K562 (cell line): ENCODE measurements around the gene LOXL3. TPM values are rescaled to one million over a fixed set of nuclear protein-coding genes. Genes with fewer than 3 reads are reported as not detected.

Experiments used
- ADNP ChIP-seq: fragments of 200-800 bp; sonication (Bioruptor generic); IDR thresholded peaks from 2 replicates; pipeline ENCODE4 v1.6.1; 2016; ENCODE audit warnings: missing genetic modification characterization, missing compliant biosample characterization
- KAT7 ChIP-seq: sonication (generic); formaldehyde crosslinking; IDR thresholded peaks from 2 replicates; pipeline ENCODE4 v1.8.0; 2022; ENCODE audit warnings: missing genetic modification reagents, mild to moderate bottlenecking, borderline replicate concordance
- KAT8 ChIP-seq: fragments of 450-650 bp; IDR thresholded peaks from 2 replicates; pipeline ENCODE4 v1.6.1; 2016; ENCODE audit warnings: low read depth, mild to moderate bottlenecking
- MAFK ChIP-seq: IDR thresholded peaks from 2 replicates; pipeline ENCODE4 v1.6.1; 2011; ENCODE audit warnings: low read length, improper control_type of control experiment
- NFIC ChIP-seq: fragments of 450-650 bp; IDR thresholded peaks from 2 replicates; pipeline ENCODE4 v1.6.1; 2017; ENCODE audit warnings: mild to moderate bottlenecking, inconsistent platforms
- NR4A1 ChIP-seq, 2 experiments: fragments of 250-450 bp in 1 of 2; fragments of 450-650 bp in 1 of 2; sonication (Bioruptor Pico) in 1 of 2; IDR thresholded peaks; 2 replicates each; pipeline versions ENCODE4 v1.4.0 to v1.6.1; 2016 to 2020; ENCODE audit warnings: mild to moderate bottlenecking in 2 of 2, missing compliant biosample characterization in 1 of 2, missing genetic modification characterization in 1 of 2, moderate library complexity in 1 of 2
- POLR2G ChIP-seq: fragments of 200-400 bp; formaldehyde crosslinking; IDR thresholded peaks from 2 replicates; pipeline ENCODE4 v1.6.1; 2017; ENCODE audit warnings: low read depth, mild to moderate bottlenecking, antibody characterized with exemption, low read length, moderate library complexity
- RB1 ChIP-seq: fragments of 450-650 bp; IDR thresholded peaks from 2 replicates; pipeline ENCODE4 v1.6.1; 2017; ENCODE audit warnings: low read depth, mild to moderate bottlenecking
- RBBP5 ChIP-seq: fragments of 200-600 bp; sonication (generic); IDR thresholded peaks from 2 replicates; pipeline ENCODE4 v1.6.1; 2012; ENCODE audit warnings: borderline replicate concordance, mild to moderate bottlenecking, low read length, control low read depth, inconsistent platforms; ENCODE audit not compliant: insufficient read depth, poor library complexity, severe bottlenecking
- ZFP1 ChIP-seq: fragments of 450-650 bp; formaldehyde crosslinking; IDR thresholded peaks from 2 replicates; pipeline ENCODE4 v1.4.0; 2020; ENCODE audit warnings: mild to moderate bottlenecking, mixed read lengths
- ZNF24 ChIP-seq: fragments of 450-650 bp; IDR thresholded peaks from 2 replicates; pipeline ENCODE4 v1.6.1; 2016
- polyA plus RNA-seq, 8 experiments: library from polyadenylated mRNA; depleted of rRNA in 4 of 8; stranded (reverse) in 5 of 8; unstranded in 3 of 8; fragments of >200 nt; fragmentation: Nextera tagmentation in 2 of 8; fragmentation: Illumina TruSeq in 1 of 8; extraction: Ambion mirVana in 2 of 8; extraction: Trizol in 1 of 8; gene quantifications; 2 replicates each; pipeline versions ENCODE4 v1.2.1 to v1.2.3, GENCODE V29; 2011 to 2014; ENCODE audit warnings: inconsistent platforms in 1 of 8, missing spikeins in 1 of 8
- total RNA-seq, 7 experiments: library from RNA; depleted of rRNA in 6 of 7; stranded (reverse); fragments of >200 nt in 6 of 7; fragmentation: Illumina TruSeq in 2 of 7; extraction: Trizol in 2 of 7; gene quantifications; 2 replicates each; pipeline versions ENCODE4 v1.2.1 to v1.2.3, GENCODE V29; 2011 to 2021; ENCODE audit warnings: low replicate concordance in 1 of 7
- TF ChIP-seq, protein P1 (sequence below): fragments of 450-650 bp; IDR thresholded peaks from 2 replicates; pipeline ENCODE4 v1.7.0; 2016; ENCODE audit warnings: borderline replicate concordance
- TF ChIP-seq, protein P2 (sequence below): sonication (generic); formaldehyde crosslinking; IDR thresholded peaks from 2 replicates; pipeline ENCODE4 v1.5.0; 2020; ENCODE audit warnings: missing genetic modification reagents
- TF ChIP-seq, protein P3 (sequence below), 2 experiments: IDR thresholded peaks in 1 of 2; conservative IDR thresholded peaks in 1 of 2; 2 replicates each; pipeline ENCODE4 v1.6.1; 2016; ENCODE audit warnings: low read depth in 2 of 2, mild to moderate bottlenecking in 1 of 2, missing compliant biosample characterization in 1 of 2, missing genetic modification characterization in 1 of 2, moderate library complexity in 1 of 2
- TF ChIP-seq, protein P4 (sequence below): fragments of 450-650 bp; IDR thresholded peaks from 2 replicates; pipeline ENCODE4 v1.7.1; 2018; ENCODE audit warnings: mild to moderate bottlenecking, low read depth; ENCODE audit not compliant: partially characterized antibody
- TF ChIP-seq, protein P5 (sequence below): fragments of 450-650 bp; IDR thresholded peaks from 2 replicates; pipeline ENCODE4 v1.6.1; 2018; ENCODE audit not compliant: partially characterized antibody

Gene LOXL3
- total and polyA plus RNA-seq, 9 of the 15 experiments (the other 6 are each of a cell fraction or from before 2014, with no cell fraction given), result 0.22 to 0.99 (median 0.31) TPM

DNA sequence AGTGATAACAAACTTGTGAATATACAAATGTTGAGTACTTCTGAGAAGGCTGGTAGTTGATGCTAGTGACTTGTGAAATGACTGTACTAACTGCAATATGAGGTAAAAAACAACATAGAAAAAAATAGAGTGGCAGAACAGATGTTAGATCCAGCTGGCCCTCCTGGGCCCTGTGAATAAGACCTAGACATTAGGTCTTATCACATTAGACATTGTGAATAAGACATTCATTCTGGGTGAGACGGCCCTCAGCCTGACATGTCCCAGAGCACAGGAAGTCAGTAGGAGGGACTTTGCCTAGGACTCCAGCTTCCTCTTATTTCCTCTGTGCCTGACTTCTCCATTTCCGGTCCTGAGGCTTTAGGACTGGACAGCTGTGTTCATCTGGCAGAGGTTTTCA, 23.7 kb upstream of the LOXL3 start (continued):
- TF ChIP-seq, protein P1, sequence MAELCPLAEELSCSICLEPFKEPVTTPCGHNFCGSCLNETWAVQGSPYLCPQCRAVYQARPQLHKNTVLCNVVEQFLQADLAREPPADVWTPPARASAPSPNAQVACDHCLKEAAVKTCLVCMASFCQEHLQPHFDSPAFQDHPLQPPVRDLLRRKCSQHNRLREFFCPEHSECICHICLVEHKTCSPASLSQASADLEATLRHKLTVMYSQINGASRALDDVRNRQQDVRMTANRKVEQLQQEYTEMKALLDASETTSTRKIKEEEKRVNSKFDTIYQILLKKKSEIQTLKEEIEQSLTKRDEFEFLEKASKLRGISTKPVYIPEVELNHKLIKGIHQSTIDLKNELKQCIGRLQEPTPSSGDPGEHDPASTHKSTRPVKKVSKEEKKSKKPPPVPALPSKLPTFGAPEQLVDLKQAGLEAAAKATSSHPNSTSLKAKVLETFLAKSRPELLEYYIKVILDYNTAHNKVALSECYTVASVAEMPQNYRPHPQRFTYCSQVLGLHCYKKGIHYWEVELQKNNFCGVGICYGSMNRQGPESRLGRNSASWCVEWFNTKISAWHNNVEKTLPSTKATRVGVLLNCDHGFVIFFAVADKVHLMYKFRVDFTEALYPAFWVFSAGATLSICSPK, result no peak
- no peak for TF ChIP-seq POLR2G
- no peak for TF ChIP-seq NFIC
- no peak for TF ChIP-seq NR4A1 (CRISPR knock-in tag; IDR thresholded peaks at IDR 0.05)
- TF ChIP-seq NR4A1 (tag; IDR thresholded peaks at IDR 0.05), result no peak
- TF ChIP-seq, protein P2, sequence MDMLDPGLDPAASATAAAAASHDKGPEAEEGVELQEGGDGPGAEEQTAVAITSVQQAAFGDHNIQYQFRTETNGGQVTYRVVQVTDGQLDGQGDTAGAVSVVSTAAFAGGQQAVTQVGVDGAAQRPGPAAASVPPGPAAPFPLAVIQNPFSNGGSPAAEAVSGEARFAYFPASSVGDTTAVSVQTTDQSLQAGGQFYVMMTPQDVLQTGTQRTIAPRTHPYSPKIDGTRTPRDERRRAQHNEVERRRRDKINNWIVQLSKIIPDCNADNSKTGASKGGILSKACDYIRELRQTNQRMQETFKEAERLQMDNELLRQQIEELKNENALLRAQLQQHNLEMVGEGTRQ, result no peak
- TF ChIP-seq MAFK, result no peak
- no peak for TF ChIP-seq KAT8
- no peak for TF ChIP-seq ZFP1
- TF ChIP-seq RBBP5, result no peak
- TF ChIP-seq, protein P3, sequence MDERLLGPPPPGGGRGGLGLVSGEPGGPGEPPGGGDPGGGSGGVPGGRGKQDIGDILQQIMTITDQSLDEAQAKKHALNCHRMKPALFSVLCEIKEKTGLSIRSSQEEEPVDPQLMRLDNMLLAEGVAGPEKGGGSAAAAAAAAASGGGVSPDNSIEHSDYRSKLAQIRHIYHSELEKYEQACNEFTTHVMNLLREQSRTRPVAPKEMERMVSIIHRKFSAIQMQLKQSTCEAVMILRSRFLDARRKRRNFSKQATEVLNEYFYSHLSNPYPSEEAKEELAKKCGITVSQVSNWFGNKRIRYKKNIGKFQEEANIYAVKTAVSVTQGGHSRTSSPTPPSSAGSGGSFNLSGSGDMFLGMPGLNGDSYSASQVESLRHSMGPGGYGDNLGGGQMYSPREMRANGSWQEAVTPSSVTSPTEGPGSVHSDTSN (CRISPR knock-in tag; IDR thresholded peaks at IDR 0.05; ENCODE audit: low read depth), result no peak
- TF ChIP-seq, protein P3 (tag; conservative IDR thresholded peaks at IDR 0.05; ENCODE audit: low read depth), result 0 out of 2 replicates have a peak, but pooled peaks have one; percentile 22
- no peak for TF ChIP-seq ZNF24
- no peak for TF ChIP-seq ADNP (tag)
- no peak for TF ChIP-seq KAT7
- no peak for TF ChIP-seq RB1
- TF ChIP-seq, protein P4, sequence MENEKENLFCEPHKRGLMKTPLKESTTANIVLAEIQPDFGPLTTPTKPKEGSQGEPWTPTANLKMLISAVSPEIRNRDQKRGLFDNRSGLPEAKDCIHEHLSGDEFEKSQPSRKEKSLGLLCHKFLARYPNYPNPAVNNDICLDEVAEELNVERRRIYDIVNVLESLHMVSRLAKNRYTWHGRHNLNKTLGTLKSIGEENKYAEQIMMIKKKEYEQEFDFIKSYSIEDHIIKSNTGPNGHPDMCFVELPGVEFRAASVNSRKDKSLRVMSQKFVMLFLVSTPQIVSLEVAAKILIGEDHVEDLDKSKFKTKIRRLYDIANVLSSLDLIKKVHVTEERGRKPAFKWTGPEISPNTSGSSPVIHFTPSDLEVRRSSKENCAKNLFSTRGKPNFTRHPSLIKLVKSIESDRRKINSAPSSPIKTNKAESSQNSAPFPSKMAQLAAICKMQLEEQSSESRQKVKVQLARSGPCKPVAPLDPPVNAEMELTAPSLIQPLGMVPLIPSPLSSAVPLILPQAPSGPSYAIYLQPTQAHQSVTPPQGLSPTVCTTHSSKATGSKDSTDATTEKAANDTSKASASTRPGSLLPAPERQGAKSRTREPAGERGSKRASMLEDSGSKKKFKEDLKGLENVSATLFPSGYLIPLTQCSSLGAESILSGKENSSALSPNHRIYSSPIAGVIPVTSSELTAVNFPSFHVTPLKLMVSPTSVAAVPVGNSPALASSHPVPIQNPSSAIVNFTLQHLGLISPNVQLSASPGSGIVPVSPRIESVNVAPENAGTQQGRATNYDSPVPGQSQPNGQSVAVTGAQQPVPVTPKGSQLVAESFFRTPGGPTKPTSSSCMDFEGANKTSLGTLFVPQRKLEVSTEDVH, result no peak
- TF ChIP-seq, protein P5, sequence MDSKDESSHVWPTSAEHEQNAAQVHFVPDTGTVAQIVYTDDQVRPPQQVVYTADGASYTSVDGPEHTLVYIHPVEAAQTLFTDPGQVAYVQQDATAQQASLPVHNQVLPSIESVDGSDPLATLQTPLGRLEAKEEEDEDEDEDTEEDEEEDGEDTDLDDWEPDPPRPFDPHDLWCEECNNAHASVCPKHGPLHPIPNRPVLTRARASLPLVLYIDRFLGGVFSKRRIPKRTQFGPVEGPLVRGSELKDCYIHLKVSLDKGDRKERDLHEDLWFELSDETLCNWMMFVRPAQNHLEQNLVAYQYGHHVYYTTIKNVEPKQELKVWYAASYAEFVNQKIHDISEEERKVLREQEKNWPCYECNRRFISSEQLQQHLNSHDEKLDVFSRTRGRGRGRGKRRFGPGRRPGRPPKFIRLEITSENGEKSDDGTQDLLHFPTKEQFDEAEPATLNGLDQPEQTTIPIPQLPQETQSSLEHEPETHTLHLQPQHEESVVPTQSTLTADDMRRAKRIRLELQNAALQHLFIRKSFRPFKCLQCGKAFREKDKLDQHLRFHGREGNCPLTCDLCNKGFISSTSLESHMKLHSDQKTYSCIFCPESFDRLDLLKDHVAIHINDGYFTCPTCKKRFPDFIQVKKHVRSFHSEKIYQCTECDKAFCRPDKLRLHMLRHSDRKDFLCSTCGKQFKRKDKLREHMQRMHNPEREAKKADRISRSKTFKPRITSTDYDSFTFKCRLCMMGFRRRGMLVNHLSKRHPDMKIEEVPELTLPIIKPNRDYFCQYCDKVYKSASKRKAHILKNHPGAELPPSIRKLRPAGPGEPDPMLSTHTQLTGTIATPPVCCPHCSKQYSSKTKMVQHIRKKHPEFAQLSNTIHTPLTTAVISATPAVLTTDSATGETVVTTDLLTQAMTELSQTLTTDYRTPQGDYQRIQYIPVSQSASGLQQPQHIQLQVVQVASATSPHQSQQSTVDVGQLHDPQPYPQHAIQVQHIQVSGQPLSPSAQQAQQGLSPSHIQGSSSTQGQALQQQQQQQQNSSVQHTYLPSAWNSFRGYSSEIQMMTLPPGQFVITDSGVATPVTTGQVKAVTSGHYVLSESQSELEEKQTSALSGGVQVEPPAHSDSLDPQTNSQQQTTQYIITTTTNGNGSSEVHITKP, result no peak
